Measurements from ENCODE around the gene FAM163B.

The FAM163B gene

DNA sequence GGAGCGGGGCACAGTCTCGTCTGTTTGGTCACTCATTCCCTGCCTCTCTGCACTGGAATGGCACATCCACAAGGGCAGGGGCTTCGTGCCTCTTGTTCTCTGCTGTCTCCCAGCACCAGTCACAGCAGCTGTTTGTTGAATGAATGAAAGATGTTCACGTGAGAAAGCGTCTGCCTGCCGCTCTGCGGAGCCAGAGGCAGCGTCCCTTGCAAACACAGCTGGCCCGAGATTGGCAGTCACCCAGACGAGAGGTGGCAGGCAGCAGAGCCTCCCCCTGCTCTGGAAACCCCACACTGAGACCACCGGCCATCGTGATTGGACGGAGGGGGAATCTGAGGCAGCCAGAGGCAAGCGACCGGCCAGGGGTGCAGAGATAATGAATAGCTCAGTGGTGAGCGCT is 6.0 kb upstream of the FAM163B start:
- no peak for DNase-seq

DNA sequence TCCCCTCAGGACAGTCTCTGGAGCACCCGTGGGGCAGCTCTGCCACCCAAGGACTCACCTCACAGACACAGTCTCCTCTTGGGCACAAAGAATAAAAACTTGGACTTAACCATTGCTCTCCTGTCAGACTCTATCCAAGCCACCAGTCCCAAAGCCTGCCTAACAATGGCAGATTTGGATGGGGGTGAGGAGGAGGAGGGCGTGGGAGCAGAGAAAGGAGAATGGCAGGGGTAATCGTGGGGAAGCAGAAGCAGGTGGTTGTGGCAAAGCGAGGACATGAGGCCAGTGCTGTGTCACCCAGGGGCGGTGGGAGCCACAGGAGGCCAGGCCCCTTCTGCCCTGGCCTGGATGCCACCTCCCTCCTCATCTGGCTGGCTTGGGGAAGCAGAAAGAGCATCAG is 5.5 kb upstream of the FAM163B start:
- no peak for DNase-seq

DNA sequence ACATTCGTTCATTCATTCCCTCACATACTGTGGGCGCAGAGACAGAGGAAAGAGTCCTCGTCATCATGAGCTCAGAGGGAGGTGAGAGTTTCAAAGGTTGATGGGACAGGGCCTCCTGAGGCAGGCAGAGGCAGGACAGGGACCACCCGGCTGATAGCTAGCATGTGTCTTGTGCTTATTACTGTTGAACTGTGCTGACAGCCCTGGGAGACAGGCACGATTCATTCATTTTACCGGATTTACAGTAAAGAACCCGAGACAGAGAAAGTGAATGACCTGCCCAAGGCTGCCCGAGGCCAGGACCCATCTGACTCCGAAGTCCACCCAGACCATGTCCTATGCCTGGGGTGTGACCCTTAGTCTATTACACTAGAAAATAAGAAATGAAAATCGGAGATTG is 4.9 kb upstream of the FAM163B start:
- no peak for DNase-seq

DNA sequence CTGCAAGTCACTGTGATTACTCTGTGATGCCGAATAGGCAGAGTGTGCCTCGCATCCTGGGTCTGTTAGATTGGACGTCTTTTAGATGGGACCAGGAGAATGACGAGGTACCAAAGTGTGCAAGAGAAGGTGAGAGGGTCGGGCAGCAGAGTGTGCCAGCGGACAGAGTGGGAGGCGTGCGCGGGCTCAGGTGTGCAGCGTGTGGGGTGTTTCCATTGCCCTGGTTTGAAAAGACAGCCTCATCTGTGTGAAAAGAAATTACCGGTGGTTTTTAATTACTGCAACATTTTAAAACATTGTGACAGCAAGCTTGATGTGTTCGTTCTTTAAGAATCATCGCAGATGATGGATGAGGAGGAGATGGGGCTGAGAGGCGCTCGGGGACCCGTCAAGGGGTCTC is 4.2 kb upstream of the FAM163B start:
- DNase-seq, result no peak

DNA sequence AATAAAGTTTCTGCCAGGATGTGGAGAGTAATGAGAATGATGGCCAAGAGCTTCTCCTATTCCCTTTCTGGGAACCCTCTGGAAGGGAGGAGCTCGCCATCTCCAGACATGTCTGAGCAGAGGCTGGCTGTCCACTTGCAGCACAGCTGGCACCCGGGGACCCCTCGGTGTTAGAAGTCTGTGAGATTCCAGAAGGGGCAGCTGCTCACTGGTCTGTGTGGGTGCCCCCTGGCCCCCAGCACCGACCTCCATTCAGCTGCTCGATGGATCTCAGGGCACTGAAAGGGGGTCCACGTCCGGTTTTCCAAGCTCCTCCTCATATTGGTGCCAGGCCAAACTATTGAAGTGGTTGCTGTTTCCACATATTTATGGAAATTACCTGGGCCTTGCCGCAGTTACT is 3.6 kb upstream of the FAM163B start:
- DNase-seq, result no peak

DNA sequence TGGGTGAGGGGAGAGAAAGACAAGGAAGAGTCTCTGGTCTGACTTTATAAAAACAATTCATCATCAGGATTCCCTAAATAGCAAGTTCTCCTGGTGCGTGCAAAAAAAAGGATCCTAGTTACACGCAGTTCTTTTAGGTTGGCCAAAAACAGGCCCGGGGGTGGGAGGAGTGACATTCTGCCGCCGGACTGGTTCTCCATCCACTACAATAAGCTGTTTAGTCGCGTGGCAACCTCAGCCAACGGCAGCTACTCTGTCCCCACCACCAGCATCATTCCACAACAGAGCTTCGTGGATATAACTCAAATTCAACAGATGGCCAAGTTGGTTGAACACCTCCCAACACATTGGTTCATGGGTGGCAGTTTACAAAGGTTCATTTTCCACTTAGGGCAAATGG is 2.9 kb upstream of the FAM163B start:
- no peak for DNase-seq

DNA sequence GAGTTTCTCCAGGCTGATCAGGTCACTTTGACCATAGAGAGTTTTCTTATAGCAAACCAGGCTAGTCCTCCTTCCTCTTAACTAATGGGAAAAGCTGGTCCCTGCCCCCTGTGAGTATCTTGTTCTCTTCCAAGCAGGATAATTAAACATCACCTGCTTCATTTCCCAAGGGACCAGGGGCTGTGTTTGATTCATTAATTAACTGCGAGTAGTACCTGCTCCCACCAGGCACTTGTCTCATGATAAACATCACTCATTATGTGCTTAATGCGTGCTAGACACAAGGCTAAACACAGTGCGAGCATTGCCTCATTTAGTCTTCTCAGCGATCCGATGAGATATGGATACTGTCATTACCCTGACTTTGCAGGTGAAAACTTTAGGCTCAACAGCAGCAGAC is 1.7 kb upstream of the FAM163B start:
- DNase-seq, result no peak

DNA sequence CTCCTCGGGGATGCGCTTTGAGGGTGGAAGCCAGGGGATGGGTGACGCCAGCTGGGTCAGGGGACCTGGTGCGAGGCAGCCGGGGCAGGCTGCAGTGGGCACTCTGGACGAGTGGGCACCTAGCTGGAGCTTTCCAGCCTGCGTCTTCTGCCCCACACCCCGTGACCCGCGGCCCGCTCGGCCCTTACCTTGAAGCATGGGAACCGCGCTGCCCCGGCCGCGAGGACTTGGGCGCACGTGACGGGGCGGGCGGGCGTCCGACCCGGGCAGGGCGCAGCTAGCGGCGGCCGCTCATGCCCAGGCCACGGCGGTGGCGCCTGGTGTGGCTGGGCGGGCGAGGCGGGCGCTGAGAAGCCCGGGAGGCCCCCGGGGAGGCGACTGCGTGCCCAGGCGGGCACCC is 300 bp downstream of the FAM163B start:
- DNase-seq, result no peak

DNA sequence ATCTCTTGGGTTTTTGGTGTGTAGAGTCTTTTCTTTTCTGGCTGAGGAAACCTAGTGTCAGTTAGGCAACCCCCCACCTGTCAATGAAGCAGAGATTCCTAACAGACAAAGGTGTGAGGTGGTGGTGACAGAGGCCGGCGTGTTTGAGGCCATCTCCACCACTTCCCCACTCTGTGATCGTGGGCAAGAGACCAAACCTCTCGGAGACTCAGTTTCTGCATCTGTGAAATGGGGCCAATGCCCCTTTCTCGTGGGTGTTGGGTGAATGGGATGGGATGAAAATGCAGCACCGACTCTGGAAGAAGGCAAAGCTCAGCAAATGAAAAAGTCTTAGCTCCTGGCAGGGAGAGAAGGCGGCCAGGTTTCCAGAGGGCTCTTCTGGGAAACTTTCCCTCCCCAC is 807 bp downstream of the FAM163B start:
- DNase-seq, result no peak

DNA sequence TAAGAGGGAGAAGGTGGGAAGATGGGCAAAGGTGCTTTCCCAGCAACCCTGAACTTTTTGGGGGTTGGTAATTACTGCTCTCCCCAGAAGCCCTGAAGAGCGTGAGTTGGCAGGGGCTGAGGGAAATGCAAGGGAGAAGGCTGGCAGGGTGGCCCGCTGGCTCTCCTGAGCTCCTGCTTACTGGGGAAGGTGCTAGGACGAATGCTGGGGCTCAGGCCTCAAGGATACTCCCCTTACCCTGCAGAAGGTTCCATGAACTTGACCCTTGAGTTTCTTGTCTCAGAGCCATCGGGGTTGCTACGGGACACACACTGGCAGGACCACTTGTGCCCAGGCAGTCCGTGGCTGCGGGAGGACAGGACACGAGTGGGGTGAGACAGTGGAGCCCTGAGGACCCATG is 1.2 kb downstream of the FAM163B start:
- no peak for DNase-seq

DNA sequence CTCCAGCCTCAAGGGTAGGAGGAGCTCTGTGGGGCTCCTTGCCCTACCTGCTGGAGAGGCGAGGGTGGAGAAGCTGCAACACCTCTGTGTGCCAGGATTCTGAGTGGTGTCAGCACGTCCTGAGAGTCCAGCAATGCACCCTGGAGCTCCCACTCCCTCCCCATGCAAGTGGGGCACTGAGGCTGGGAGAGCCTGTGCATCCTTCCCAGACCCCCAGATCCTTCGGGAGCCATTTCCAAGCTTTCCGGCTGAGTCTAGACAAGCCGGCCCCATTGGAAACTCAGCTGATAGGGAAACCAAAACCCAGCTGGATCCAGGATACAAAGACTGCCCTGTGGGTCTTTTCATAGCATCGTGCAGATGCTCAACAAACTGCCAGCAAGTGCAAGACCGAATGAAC is 1.8 kb downstream of the FAM163B start:
- DNase-seq, result no peak

DNA sequence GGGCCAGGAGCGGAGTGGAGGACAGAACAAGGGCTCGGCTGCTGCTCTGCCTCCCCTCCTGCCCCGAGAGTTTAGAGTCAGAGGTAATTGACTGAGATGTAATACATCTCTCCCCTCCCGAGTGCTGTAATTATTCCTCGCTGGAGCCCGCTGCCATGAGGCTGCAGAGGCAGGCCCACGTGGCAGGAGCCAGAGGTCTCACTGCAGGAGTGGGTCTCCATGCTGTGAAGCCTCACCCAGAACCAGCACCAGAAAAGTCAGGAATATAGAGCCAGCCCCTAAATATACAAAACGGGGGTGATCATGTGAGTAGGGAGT is 2.5 kb downstream of the FAM163B start:
- no peak for DNase-seq

DNA sequence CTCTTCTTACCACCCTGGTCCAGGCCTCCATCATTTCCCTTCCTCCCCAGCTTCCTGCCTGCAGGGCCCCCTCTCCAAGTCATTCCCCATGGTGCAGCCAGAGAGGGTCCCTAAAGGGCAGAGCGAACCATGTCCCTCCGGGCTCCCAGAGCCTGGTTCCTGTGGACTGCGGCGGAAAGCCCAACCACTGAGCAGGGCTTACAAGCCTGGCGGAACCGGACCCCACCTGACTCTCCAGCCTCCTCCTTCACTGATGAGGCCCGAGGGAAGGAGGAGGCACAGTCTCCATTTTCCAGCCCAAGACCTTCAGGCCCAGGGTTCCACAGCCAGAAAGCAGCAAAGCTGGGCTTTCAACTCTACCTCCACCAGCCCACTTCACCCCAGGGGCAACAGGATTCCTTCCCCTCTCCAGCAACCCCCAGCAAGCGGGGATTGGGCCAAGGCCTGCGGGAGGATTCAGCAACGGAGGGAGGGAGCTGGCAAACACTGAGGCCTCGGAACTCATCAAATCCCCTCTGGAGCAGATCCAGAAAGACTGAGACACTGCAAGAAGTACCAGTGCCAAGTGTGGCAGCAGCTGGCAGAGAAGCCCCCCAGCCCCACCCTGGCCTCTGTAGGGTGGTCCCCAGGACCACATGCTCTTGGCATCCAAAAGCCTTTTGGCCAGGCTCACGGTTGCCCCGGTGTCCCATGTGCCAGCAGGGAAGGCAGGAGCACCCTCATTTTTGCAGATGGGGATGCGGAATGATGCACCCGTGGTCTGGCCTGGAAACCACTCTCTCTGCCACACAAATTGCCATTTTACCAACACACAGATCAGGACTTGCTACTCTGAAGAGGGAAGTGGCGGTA is 3.1 kb downstream of the FAM163B start:
- no peak for DNase-seq

DNA sequence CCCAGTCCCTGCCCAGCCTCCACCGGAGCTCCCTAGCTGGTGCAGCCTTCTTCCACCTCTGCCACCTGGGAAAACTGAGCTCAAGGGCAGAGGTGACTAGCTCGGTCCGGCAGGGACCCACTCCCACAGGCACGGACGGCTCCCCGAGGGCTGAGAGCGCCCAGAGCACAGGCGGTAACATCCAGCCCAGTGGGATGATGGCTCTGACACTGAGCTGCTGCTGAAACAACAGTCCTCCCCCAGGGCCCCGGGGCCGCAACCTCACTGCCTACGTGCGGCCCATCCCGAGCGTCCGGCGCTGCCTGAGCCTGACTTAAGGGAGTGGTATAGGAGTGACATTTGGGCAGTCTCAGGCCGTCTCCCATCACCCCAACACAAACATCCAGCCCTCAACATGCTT is 3.7 kb downstream of the FAM163B start:
- DNase-seq, result no peak

DNA sequence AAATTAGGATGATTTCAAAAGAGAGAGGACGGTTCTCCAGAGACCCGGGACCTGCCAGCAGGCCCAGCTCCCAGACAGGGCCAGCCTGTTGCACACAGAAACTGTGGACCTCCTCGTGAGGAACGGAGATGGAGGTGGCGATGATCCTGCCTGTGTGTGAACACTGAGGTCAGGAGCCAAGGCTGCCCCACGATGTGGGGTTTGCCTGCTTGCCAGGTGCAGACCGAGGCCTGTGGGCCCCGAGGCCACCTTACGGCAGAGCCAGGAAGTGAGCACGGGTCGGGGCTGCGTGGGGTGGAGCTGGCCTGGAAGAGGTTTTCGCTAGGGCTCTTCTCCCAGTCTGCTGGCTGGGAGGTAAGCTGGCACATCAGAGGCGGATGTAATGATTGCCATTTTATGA is 4.3 kb downstream of the FAM163B start:
- no peak for DNase-seq

DNA sequence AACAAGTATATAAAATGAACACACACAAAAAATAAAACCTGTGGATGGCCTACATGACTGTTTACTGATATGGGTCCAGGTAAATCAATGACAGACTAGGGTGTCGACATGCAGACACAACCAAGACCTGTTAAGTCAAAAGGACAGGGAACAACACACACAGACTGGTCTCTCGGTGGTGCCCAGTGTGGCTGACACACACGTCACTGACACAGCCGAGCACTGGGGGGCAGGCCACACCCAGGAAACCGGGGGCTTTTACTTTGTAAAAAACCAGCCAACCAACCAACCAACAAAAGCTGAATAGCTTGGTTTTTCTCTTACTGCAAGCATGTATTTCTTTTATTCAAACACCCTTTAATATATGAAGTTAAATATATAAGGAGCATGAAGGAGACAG is 5.0 kb downstream of the FAM163B start:
- DNase-seq, result no peak

DNA sequence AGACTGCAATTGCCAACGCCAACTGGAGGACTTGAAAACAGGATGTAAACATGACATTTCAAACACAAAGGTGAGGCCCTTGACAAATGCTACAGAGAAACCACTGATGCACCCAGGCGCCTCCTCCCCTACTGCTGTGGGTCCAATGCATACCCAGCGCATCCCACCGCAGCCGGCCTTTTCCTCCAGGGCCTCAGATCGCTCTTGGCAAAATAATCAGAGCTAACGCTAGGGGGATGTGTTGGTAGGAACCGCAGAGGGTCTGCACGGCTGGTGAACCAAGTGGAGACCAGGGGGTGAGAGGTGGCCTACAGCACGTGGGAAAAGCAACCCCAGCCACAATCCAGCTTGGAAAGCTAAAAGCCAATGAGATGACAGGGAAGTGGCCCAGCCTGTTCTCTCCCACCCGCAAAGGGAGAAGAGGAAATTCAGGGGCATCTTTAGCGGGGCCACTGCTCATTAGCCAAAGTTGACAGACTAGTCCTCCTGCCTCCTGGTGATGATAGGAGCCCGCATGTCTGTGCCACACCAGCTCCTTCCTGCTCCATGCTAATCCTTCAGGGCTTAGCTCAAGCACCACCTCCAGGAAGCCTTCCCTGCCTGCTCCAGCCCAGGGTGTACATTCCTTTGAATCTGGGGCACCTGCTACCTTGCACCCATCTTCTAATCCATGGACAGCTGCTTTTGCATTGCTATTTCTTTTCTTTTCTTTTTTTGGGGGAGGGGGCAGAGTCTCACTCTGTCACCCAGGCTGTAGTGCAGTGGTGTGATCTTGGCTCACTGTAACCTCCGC is 5.9 kb downstream of the FAM163B start:
- DNase-seq, result no peak

DNA sequence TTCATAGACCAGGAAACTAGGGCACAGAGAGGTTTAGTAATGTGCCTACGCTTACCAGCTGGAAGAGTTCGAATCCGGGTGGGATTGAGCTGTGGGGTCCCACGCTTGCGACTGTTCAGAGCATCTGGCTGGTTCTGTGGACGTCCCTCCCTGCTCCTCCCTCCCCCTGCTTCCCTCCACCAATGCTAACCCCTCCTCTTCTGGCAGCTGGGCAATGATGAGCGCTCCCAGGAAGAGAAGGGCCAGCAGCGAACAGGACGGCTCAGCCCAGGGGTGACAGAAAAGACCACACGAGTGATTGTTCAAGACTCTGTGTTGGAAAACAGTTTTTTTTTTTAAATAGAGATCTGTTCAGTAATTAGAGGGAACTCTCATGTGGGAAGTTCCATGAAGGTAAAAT is 6.9 kb downstream of the FAM163B start:
- no peak for DNase-seq

DNA sequence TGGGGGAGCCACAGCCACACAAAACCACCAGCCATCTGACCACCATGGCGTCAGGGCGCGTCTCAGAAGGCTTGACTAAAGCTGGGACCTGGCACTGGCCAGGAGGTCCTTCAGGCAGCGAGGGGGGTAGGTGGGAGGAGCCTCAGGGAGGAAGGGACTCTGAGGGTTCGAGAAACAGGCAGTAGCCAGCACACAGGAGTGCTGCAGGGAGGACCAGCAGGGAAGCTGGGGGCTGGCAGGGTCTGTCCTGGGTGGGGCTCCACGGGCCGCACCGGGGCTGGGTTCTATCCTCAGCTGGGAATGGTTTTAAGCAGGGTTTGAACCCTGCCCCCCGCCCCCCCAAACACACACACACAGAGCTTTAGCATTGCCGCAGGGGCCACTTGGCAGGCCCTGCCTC is 7.4 kb downstream of the FAM163B start:
- DNase-seq, result no peak

DNA sequence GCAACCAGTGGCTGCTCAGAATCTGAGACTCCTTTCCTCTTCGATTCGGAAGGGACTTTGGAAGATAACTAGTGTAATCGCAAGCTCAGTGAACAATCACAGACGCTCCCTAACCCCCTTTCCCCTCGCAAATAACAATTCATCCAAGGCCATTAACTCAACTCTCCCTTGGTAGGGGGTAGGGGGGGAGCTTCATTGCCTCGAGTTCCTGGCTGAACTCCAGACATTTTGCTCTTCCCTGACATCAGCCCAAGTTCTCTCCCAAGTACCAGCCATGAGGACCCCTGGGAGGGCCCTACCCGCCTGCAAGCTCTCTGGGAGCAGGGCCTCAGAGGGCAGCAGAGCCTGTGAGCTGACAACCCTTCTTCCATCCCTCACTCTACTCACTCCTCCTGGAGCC is 8.4 kb downstream of the FAM163B start:
- no peak for DNase-seq

DNA sequence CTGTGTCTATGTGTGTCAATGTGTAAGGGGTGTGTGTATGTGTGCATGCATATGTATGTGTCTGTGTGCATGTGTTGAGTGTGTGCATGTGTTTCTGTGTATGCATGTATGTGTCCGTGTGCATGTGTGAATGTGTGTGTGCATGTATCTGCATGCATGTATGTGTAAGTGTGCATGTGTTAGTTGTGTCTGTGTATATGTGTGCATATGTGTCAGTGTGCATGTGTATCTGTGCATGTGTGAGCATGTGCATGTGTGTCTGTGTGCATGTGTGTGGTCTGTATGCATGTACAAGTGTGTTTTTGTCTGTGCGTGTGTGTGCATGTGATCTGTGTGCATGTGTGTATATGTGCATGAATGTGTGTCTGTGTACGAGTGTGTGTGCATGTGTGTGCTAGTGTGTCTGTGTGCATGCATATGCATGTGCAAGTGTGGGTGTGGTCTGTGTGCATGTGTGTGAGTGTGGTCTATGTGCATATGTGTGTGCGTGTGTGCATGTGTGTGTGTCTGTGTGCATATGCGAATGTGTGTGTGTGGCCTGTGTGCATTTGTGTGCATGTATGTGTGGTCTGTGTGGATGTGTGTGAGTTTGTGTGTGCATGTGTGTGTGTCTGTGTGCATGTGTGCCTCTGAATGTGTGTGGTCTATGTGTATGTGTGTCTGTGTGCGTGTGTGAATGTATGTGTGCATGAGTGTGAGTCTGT is 9.6 kb downstream of the FAM163B start:
- DNase-seq, result no peak

DNA sequence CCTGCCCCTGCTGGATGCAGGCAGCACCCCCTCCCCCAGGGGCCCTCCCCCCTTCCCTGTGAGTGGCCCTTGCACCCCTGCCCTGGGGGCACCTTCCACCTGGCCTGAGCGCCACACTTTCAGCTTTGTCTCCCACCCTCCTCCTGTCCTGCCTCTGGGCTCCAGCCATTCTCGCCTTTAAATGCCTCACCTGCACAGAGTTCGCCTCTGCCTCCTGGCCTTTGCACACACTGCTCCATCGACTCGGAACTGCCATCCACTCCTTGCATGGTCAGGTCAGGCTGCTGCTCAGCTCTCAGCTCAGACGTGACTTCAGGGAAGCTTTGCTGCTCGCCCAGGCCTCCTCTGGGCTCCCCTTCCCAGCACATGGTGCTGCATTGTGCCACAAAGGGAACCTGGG is 10.2 kb downstream of the FAM163B start:
- DNase-seq, result no peak

DNA sequence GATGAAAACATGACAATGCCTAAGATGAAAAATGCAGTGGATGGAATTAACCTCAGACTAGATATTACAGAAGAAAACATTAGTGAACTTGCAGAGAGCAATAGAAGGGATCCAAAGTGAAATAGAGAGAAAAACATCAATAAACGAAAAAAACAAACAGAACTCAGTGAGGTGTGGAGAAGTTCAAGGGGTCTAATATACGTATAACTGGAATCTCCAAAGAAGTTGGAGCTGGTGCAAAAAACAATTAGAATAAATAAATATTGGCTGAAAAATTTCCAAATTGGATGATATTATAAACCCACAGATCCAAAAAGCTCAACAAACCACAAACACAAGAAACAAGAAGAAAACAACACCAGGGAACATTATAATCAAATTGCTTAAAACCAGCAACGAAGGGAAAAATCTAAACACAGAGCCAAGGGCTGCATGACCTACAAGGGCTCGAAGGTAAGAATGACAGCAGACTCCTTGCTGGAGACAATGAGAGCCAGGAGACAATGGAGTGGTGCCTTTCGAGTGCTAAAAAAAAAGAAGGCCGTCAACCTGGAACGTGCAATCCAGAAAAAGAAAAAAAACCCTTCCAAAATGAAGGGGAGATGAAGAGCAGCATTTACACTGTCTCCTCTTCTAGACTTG is 11.8 kb downstream of the FAM163B start:
- DNase-seq, result no peak

DNA sequence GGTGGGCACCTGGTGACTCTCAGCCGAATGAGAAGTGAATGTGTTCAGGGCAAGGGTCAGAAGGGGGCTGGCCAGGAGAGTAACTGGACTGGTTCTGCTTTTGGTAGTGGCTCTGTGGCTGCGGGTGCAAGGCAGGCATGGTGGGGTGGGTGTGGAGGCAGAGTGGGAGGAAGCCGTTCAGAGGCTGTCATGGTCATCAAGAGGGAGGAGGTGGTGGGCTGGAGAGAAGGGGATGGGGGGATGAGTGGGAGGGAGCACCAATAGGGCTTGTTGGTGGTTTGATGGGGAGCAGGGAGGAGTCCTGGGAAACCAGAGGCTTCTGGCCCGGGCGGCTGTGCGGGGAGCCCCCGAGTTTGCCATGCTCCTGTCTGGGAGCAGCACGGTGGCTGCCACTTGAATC is 13.3 kb downstream of the FAM163B start:
- no peak for DNase-seq

All from inflammatory macrophage treated with lipopolysaccharide for 1 hour (primary cell).